ENCODE measurements around the gene INPP4A. TPM values are rescaled to one million over a fixed set of nuclear protein-coding genes. Genes with fewer than 3 reads are reported as not detected.

Gene INPP4A
- polyA plus RNA-seq, 1 donor (not counting 4 experiments of a cell fraction or from before 2014, with no cell fraction given): 10.7 TPM

DNA sequence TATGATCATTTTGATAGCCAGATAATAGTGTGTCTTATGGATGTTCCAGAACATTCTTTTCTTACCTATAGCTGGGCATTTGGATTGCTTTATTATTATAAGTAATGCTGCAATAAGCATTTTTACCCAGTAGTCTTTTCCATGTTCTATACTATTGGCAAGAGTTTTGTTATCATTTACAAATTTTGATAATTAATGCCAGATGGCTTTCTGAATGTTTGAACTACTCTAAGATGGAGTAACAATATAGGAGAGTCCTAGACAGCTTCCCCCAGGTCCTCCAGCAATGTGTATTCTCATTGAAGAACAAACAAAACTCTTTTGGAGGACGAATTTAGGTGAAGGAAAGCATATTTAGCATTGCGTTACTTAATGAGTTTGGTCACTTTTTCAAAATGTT, 73.0 kb downstream of the INPP4A start:
- Histone ChIP-seq H3K9me3 (ENCODE audit: control insufficient read depth, low read depth, low read length) (no peaks in the 10 kb centered on the region), H3K79me2 (ENCODE audit: control insufficient read depth, insufficient read depth, low read length) (no peaks in the 10 kb centered on the region), H3K27me3 (ENCODE audit: control insufficient read depth, extremely low read depth, insufficient read depth, low read length) (no peaks in the 10 kb centered on the region), H3K9me1 (ENCODE audit: control insufficient read depth, extremely low read depth, insufficient read depth, low read length) (no peaks in the 10 kb centered on the region), H3K27ac (ENCODE audit: control insufficient read depth, insufficient read depth, low read length) (no peak overlapping the region), H3K4me3 (ENCODE audit: control insufficient read depth in 2 of 3, extremely low read depth in 1 of 3, insufficient read depth in 2 of 3, low read depth in 1 of 3, low read length in 3 of 3) (no peak overlapping the region), H4K20me1 (ENCODE audit: control insufficient read depth, extremely low read depth, insufficient read depth, low read length) (no peaks in the 10 kb centered on the region), H3K36me3 (ENCODE audit: control insufficient read depth in 2 of 2, extremely low read depth in 1 of 2, insufficient read depth in 2 of 2, low read length in 2 of 2) (peaks cover 0 to 6% of the 10 kb centered on the region in 2 experiments), H3K4me2 (ENCODE audit: control insufficient read depth, extremely low read depth, insufficient read depth, low read depth, low read length) (no peak overlapping the region), H2AFZ (ENCODE audit: control insufficient read depth, low read length) (no peak overlapping the region), H3K4me1 (ENCODE audit: control insufficient read depth, extremely low read depth, insufficient read depth, low read length) (no peaks in the 10 kb centered on the region), H3K9ac (ENCODE audit: control insufficient read depth, extremely low read depth, insufficient read depth, low read length) (no peak overlapping the region)
- TF ChIP-seq, protein P1, sequence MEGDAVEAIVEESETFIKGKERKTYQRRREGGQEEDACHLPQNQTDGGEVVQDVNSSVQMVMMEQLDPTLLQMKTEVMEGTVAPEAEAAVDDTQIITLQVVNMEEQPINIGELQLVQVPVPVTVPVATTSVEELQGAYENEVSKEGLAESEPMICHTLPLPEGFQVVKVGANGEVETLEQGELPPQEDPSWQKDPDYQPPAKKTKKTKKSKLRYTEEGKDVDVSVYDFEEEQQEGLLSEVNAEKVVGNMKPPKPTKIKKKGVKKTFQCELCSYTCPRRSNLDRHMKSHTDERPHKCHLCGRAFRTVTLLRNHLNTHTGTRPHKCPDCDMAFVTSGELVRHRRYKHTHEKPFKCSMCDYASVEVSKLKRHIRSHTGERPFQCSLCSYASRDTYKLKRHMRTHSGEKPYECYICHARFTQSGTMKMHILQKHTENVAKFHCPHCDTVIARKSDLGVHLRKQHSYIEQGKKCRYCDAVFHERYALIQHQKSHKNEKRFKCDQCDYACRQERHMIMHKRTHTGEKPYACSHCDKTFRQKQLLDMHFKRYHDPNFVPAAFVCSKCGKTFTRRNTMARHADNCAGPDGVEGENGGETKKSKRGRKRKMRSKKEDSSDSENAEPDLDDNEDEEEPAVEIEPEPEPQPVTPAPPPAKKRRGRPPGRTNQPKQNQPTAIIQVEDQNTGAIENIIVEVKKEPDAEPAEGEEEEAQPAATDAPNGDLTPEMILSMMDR (optimal IDR thresholded peaks at IDR 0.05 in 1 of 3, IDR thresholded peaks at IDR 0.05 in 1 of 3, conservative IDR thresholded peaks at IDR 0.05 in 1 of 3; ENCODE audit: extremely low read depth in 1 of 3, insufficient read depth in 2 of 3, low read length in 3 of 3): no peak
- no peak for TF ChIP-seq EZH2 (IDR thresholded peaks at IDR 0.05; ENCODE audit: low read length)
- dilution Hi-C loops (cut with MboI; ENCODE audit: extremely low pct_ligation_motif_present, low sequenced_read_pairs): no loop called here
- no peak for FAIRE-seq
- DNase-seq (ENCODE audit: low read depth, low spot score): no peak

DNA sequence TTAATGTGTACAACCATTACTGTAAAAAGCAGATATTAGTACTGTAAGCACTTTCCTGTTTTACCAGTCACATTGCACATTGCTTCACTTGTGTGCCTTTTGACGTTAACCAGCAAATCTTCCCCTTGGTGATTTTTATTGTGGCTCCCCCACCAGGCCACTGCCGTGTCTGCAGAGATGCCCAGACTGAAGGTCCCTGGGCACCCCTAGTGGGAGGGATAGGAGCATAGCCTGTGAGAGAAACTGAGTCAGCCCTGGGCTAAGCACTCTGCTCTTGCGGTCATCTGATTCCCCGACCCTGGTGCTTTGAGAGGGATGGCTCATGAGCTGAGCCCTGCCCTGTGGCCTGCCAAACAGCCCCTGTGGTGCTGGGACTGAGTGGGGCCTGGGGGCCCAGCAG, 73.4 kb downstream of the INPP4A start:
- H3K4me2 ChIP-seq (ENCODE audit: control insufficient read depth, extremely low read depth, insufficient read depth, low read depth, low read length): no peak overlapping the region
- no peak for TF ChIP-seq EZH2 (IDR thresholded peaks at IDR 0.05; ENCODE audit: low read length)
- TF ChIP-seq, protein P1 (optimal IDR thresholded peaks at IDR 0.05 in 1 of 3, IDR thresholded peaks at IDR 0.05 in 1 of 3, conservative IDR thresholded peaks at IDR 0.05 in 1 of 3; ENCODE audit: extremely low read depth in 1 of 3, insufficient read depth in 2 of 3, low read length in 3 of 3): peak; percentile 15 to 30 (median 29)
- H3K36me3 ChIP-seq (ENCODE audit: control insufficient read depth in 2 of 2, extremely low read depth in 1 of 2, insufficient read depth in 2 of 2, low read length in 2 of 2): peaks cover 0 to 6% of the 10 kb centered on the region in 2 experiments
- H3K27ac ChIP-seq (ENCODE audit: control insufficient read depth, insufficient read depth, low read length): no peak overlapping the region
- no peaks in the 10 kb centered on the region for H3K27me3 ChIP-seq (ENCODE audit: control insufficient read depth, extremely low read depth, insufficient read depth, low read length)
- H3K9me3 ChIP-seq (ENCODE audit: control insufficient read depth, low read depth, low read length): no peaks in the 10 kb centered on the region
- dilution Hi-C loops (cut with MboI; ENCODE audit: extremely low pct_ligation_motif_present, low sequenced_read_pairs): no loop called here
- no peak overlapping the region for H2AFZ ChIP-seq (ENCODE audit: control insufficient read depth, low read length)
- H3K79me2 ChIP-seq (ENCODE audit: control insufficient read depth, insufficient read depth, low read length): no peaks in the 10 kb centered on the region
- FAIRE-seq (no peak), DNase-seq (ENCODE audit: low read depth, low spot score) (no peak)
- no peaks in the 10 kb centered on the region for H3K4me1 ChIP-seq (ENCODE audit: control insufficient read depth, extremely low read depth, insufficient read depth, low read length)
- no peak overlapping the region for H3K9ac ChIP-seq (ENCODE audit: control insufficient read depth, extremely low read depth, insufficient read depth, low read length)
- no peaks in the 10 kb centered on the region for H3K9me1 ChIP-seq (ENCODE audit: control insufficient read depth, extremely low read depth, insufficient read depth, low read length)
- no peak overlapping the region for H3K4me3 ChIP-seq (ENCODE audit: control insufficient read depth in 2 of 3, extremely low read depth in 1 of 3, insufficient read depth in 2 of 3, low read depth in 1 of 3, low read length in 3 of 3)
- H4K20me1 ChIP-seq (ENCODE audit: control insufficient read depth, extremely low read depth, insufficient read depth, low read length): no peaks in the 10 kb centered on the region
